HepG2 (cell line): ENCODE measurements around the gene C11orf42.

Source experiments
- ETV5 ChIP-seq: IDR thresholded peaks from 2 replicates; pipeline ENCODE4 v1.6.1; 2018; ENCODE audit warnings: missing biosample characterization, missing genetic modification reagents, inconsistent platforms, borderline replicate concordance
- TF ChIP-seq, protein P1 (sequence below): sonication (generic); formaldehyde crosslinking; IDR thresholded peaks from 2 replicates; pipeline ENCODE4 v1.5.0; 2020; ENCODE audit warnings: mild to moderate bottlenecking, missing genetic modification reagents, moderate library complexity

DNA sequence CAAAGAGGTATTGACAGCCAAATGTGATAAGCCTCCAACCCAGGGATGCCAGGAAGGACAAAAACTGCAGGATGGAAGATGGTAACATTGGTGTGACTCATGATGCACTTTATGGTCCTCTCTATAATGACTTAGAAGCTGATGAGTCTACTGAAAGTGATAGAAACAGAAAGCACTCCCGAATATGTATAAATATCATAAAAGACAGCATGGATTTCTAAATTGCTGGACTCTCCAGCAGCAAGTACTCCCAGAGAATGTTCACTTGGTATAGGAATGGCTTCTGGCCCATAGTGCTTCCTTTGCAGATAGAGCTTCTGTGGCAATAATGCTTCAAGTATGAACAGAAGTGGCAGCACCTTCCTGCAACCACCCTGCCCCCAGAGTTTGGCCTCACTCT lies 35.1 kb upstream of the C11orf42 start, which contains the start of gene OR52B2:
- TF ChIP-seq, protein P1, sequence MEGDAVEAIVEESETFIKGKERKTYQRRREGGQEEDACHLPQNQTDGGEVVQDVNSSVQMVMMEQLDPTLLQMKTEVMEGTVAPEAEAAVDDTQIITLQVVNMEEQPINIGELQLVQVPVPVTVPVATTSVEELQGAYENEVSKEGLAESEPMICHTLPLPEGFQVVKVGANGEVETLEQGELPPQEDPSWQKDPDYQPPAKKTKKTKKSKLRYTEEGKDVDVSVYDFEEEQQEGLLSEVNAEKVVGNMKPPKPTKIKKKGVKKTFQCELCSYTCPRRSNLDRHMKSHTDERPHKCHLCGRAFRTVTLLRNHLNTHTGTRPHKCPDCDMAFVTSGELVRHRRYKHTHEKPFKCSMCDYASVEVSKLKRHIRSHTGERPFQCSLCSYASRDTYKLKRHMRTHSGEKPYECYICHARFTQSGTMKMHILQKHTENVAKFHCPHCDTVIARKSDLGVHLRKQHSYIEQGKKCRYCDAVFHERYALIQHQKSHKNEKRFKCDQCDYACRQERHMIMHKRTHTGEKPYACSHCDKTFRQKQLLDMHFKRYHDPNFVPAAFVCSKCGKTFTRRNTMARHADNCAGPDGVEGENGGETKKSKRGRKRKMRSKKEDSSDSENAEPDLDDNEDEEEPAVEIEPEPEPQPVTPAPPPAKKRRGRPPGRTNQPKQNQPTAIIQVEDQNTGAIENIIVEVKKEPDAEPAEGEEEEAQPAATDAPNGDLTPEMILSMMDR: no peak
- TF ChIP-seq ETV5: no peak
